Iris pigment epithelial cell (primary cell): ENCODE results near the gene GARNL3.

Experiments
- DNase-seq: peaks from one replicate; pipeline ENCODE4 v3.0.0-alpha.2; 2011; ENCODE audit warnings: low read depth

The GARNL3 gene

DNA sequence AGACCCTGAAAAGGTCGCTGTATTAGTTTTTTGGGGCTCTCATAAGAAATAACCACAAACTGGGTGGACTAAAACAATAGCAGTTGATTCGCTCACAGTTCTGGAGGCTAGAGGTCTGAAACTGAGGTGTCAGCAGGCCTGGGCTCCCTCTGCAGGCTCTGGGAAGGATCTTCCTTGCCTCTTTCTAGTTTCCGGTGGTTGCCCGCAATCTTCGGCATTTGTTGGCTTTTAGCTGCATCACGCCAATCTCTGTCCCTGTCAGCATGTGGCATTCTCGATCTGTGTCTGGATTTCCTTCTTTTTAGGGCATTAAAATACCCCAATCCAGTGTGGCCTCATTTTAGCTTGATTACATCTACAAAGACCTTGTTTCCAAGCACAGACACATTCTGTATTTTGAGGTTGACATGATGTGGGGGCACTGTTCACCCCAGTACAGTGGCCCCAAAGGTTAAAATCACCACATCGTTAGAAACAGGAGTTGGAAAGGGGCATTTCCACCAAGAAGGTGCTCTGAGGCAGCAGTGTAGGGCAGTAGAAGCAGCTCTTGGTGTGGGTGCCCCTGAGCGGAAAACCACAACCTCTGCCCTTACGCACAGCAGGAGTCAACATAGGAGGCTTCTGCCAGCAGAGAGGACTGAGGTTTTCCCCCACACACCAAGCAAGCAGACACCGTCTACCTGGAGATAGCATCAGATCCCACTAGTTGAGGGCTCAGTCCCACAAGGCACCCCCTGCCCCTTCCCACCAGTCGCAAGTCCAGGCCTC, 173.1 kb downstream of the GARNL3 start:
- no peak for DNase-seq

DNA sequence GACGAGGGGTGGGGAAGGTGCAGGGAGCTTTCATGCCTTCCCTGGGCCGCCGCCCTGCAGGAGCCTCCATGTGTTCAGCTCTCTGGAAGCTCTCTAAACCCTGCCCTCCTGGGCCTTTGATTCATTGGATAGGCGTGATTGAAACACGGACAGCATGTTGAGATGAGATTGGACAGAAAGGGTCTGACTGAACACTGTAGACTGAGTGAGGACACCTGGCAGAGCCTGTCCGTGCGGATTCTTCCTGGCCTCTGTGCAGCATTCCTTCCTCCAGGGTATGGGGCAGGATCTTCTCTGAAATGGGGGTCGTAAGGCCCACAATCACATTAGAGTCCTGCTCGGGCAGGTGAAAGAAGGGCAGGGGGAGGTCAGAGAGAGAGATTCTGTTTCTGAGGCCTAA, 173.8 kb downstream of the GARNL3 start:
- no peak for DNase-seq
